Nephron progenitor cell (in vitro differentiated cells): ENCODE data around the gene SVOPL.

ENCODE experiments used
- DNase-seq: peaks from one replicate; pipeline ENCODE4 v3.0.0; 2021
- H3K27ac Mint-ChIP-seq: 2 replicates; pipeline ENCODE4 v1.8.0; 2021; ENCODE audit warnings: mild to moderate bottlenecking, moderate library complexity, mixed read lengths
- H3K27me3 Mint-ChIP-seq: 2 replicates; pipeline ENCODE4 v1.8.0; 2021; ENCODE audit warnings: mild to moderate bottlenecking, low read depth, mixed read lengths; ENCODE audit not compliant: poor library complexity
- H3K36me3 Mint-ChIP-seq: 2 replicates; pipeline ENCODE4 v1.8.0; 2021; ENCODE audit warnings: low read depth, mixed read lengths
- H3K4me1 Mint-ChIP-seq: 2 replicates; pipeline ENCODE4 v1.8.0; 2021; ENCODE audit warnings: mixed read lengths
- H3K4me3 Mint-ChIP-seq: 2 replicates; pipeline ENCODE4 v1.8.0; 2021; ENCODE audit warnings: mild to moderate bottlenecking, moderate library complexity, mixed read lengths
- H3K9me3 Mint-ChIP-seq: 2 replicates; pipeline ENCODE4 v1.8.0; 2021; ENCODE audit warnings: mild to moderate bottlenecking, moderate library complexity, mixed read lengths
- TF ChIP-seq, protein P1 (sequence below): fragments of 200-600 bp; sonication (generic); IDR thresholded peaks from 2 replicates; pipeline ENCODE4 v1.5.0; 2021; ENCODE audit warnings: antibody characterized with exemption

Gene SVOPL

DNA sequence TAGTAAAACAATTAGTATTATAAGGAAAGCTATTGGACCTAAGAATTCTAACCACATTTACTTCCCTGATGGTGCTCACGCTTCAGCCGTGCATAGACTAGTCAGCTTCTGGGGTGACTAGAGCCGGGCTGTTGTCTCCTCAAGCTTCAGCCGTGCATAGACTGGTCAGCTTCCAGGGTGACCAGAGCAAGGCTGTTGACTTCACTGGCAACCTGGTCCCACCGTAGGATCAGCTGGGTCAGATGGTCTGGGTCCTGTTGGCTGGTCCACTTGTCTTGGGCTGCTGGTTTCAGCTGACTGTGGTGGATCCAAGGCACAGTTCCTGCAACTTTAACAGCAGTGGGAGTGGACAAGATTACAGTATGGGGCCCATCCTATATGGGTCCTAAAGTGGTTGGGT is 141.7 kb downstream of the SVOPL start:
- DNase-seq: no peak
- peaks cover 86% of the 10 kb centered on the region for H3K9me3 Mint-ChIP-seq
- no peak overlapping the region for H3K4me3 Mint-ChIP-seq
- no peak overlapping the region for H3K27ac Mint-ChIP-seq
- H3K4me1 Mint-ChIP-seq: no peaks in the 10 kb centered on the region
- peaks cover 3% of the 10 kb centered on the region for H3K27me3 Mint-ChIP-seq
- peaks cover 100% of the 10 kb centered on the region for H3K36me3 Mint-ChIP-seq
- TF ChIP-seq, protein P1, sequence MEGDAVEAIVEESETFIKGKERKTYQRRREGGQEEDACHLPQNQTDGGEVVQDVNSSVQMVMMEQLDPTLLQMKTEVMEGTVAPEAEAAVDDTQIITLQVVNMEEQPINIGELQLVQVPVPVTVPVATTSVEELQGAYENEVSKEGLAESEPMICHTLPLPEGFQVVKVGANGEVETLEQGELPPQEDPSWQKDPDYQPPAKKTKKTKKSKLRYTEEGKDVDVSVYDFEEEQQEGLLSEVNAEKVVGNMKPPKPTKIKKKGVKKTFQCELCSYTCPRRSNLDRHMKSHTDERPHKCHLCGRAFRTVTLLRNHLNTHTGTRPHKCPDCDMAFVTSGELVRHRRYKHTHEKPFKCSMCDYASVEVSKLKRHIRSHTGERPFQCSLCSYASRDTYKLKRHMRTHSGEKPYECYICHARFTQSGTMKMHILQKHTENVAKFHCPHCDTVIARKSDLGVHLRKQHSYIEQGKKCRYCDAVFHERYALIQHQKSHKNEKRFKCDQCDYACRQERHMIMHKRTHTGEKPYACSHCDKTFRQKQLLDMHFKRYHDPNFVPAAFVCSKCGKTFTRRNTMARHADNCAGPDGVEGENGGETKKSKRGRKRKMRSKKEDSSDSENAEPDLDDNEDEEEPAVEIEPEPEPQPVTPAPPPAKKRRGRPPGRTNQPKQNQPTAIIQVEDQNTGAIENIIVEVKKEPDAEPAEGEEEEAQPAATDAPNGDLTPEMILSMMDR: no peak

DNA sequence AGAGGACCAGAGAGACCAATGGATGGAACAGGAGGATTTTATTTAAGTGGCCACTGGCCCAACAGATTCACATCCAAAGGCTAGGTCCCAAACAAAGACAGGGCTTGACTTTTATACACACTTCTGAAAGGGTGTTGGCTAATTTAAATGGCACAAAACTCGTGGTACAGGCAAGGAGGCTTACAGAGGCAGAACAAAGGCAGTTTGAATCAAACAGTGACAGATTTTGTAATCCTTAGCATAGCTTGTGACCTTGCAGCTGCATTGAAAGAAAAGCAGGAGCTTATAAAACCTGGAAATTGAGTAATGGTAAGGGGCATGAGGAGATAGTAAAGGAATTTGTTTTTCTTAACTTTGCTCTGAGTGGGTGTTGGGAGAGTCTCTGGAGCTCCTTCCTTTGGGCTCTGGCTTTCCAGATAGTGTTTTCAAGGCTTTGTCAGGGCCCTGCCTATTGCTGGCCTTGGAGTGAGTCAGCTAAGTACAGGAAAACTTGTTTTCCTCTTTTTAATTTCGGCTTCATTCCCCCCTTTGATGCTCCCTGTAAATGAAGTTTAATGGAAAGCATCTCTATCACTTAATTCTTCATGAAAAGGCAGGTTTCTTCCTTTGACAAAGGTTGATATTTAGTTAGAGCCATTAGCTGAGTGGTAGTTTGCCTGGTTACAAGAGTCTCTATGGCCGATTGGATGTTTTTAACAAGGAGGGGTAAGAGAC is 144.2 kb downstream of the SVOPL start:
- H3K27me3 Mint-ChIP-seq: peaks cover 3% of the 10 kb centered on the region
- H3K36me3 Mint-ChIP-seq: peaks cover 100% of the 10 kb centered on the region
- TF ChIP-seq, protein P1: no peak
- no peak overlapping the region for H3K27ac Mint-ChIP-seq
- no peak for DNase-seq
- H3K9me3 Mint-ChIP-seq: peaks cover 75% of the 10 kb centered on the region
- H3K4me3 Mint-ChIP-seq: no peak overlapping the region
- no peaks in the 10 kb centered on the region for H3K4me1 Mint-ChIP-seq

- peaks cover 100% of the 10 kb centered on the region for H3K36me3 Mint-ChIP-seq
- TF ChIP-seq, protein P1: no peak
- no peaks in the 10 kb centered on the region for H3K4me1 Mint-ChIP-seq
- H3K27me3 Mint-ChIP-seq: peaks cover 3% of the 10 kb centered on the region
- DNase-seq: no peak
- peaks cover 65% of the 10 kb centered on the region for H3K9me3 Mint-ChIP-seq
- H3K4me3 Mint-ChIP-seq: no peak overlapping the region
- H3K27ac Mint-ChIP-seq: no peak overlapping the region
Measured at GRCh38 chr7:138555684-138556083, 145.5 kb downstream of the SVOPL start.

DNA sequence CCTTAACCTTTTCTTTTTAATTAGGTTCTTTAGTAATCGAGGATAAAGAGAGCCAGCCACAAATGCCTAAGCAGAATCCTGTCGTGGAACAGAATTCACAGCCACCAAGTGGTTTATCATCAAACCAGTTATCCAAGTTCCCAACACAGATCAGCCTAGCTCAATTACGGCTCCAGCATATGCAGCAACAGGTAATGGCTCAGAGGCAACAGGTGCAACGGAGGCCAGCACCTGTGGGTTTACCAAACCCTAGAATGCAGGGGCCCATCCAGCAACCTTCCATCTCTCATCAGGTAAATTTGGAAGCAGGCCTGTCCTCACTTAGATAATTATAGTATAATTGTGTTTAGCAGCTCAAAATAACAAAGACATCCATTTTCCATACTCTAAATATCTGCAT is 146.5 kb downstream of the SVOPL start:
- H3K27ac Mint-ChIP-seq: no peak overlapping the region
- H3K9me3 Mint-ChIP-seq: peaks cover 58% of the 10 kb centered on the region
- H3K4me3 Mint-ChIP-seq: no peak overlapping the region
- no peaks in the 10 kb centered on the region for H3K4me1 Mint-ChIP-seq
- H3K36me3 Mint-ChIP-seq: peaks cover 100% of the 10 kb centered on the region
- TF ChIP-seq, protein P1: no peak
- DNase-seq: no peak
- H3K27me3 Mint-ChIP-seq: peaks cover 3% of the 10 kb centered on the region

GRCh38 chr7:138553805-138554204 is 147.4 kb downstream of the SVOPL start:
- no peak overlapping the region for H3K4me3 Mint-ChIP-seq

More at GRCh38 chr7:138553805-138554204, 147.4 kb downstream of the SVOPL start:
- H3K27me3 Mint-ChIP-seq: peaks cover 3% of the 10 kb centered on the region
- peaks cover 100% of the 10 kb centered on the region for H3K36me3 Mint-ChIP-seq
- H3K4me1 Mint-ChIP-seq: no peaks in the 10 kb centered on the region
- H3K9me3 Mint-ChIP-seq: peaks cover 53% of the 10 kb centered on the region
- H3K27ac Mint-ChIP-seq: no peak overlapping the region
- DNase-seq: no peak
- TF ChIP-seq, protein P1: no peak
